LNCAP (cell line): Measurements from ENCODE around the gene LYPLAL1.

Experiments
- CTCF ChIP-seq: fragments of 450-650 bp; IDR thresholded peaks from 2 replicates; pipeline ENCODE4 v1.5.1; 2017; ENCODE audit warnings: mild to moderate bottlenecking

LYPLAL1 gene

GRCh38 chr1:219138747-219139146, 34.9 kb upstream of the LYPLAL1 start:
- no peak for TF ChIP-seq CTCF

GRCh38 chr1:219140303-219140877, 33.3 kb upstream of the LYPLAL1 start:
- TF ChIP-seq CTCF, result no peak

- TF ChIP-seq CTCF, result no peak
These were observed 29.9 kb upstream of the LYPLAL1 start for GRCh38 chr1:219143735-219144134.

DNA sequence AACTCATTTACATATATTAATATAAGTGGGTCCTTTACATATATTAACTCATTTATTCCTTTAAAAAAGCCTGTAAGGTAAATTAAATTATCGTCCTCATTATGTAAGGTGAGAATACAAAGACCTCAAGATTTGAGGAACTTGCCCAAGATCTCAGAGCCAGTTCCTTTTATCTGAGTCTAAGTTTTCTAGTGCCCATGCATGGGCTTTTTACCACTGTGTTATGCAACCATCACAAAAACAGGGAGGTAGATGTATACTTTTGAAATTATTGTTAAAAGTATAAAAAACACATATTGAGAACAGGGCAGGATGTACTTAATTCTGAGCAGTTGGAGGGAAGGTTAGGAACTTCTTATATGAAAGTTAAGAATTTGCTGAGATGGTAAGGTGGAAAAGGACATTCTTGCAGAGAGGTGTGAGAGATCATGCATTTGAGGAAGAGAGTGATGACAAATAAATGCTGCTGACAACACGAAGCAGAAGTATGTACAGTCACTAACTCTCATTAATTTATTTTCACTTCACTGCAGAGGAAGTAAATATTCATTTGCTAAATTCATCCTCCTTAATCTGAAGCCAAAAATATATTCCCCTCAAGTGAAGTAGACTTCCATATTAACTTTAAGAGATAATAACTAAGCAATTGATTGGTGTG, 28.9 kb upstream of the LYPLAL1 start:
- no peak for TF ChIP-seq CTCF

GRCh38 chr1:219147571-219148019, 26.1 kb upstream of the LYPLAL1 start:
- no peak for TF ChIP-seq CTCF

DNA sequence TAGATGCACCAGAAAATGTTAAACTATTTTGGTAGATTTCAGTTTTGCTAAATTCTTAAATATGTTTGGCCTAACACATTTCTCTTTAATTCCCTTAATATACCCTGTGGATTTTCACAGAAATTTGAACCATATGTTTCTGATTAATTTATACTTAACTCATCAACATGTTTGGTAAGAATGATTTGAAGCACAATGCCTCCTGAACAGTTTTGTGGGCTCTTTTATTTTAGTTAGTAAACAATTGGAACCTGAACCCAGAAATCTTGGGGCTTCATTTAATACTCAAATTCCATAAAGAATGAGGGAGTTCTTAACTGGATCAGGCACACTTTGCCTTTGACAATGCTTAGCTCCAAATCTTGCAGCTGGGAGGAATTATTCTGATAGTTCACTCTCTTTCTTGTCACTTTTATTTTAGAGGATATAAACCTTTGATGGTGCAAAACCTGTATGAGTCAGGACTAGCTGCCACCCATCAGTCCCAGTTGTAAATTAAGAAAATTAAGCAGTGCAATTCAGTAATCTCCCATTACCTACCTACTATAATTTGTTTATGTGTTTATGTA, 24.6 kb upstream of the LYPLAL1 start:
- TF ChIP-seq CTCF, result no peak

DNA sequence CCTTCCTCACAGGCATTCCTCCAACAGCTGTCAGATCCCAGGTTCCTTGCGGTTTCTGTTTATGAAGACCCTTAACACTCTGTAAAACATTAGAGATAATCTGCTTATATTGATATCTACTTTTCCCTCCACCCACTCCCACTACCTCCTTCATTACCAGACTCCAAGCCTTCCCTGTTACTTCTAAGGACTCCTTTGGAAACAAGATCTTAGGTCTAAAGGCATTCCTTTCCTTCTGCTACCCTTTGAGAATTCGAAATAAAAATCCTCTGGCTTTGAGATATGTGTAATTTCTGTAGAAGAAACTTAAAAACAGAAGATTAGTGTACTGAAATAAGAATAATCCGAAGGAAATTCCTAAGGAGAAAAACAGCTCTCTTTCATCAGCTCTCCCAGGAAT, 23.7 kb upstream of the LYPLAL1 start:
- TF ChIP-seq CTCF, result no peak
